GOT3 (cell line): ENCODE data around the gene PDE9A.

Experiments
- DNase-seq: peaks from one replicate; lab custom pipeline; 2025; ENCODE audit warnings: mixed read lengths; lab: John Stamatoyannopoulos, UW

The PDE9A gene

GRCh38 chr21:42688226-42688840 is 34.9 kb downstream of the PDE9A start:
- no peak for DNase-seq

GRCh38 chr21:42688841-42689371 is 35.5 kb downstream of the PDE9A start:
- no peak for DNase-seq

GRCh38 chr21:42690586-42690985 is 37.2 kb downstream of the PDE9A start:
- no peak for DNase-seq

GRCh38 chr21:42691901-42692559 is 38.6 kb downstream of the PDE9A start:
- no peak for DNase-seq

GRCh38 chr21:42692688-42693087 is 39.3 kb downstream of the PDE9A start:
- DNase-seq, result no peak

GRCh38 chr21:42694751-42695696 is 41.6 kb downstream of the PDE9A start:
- DNase-seq, result no peak

GRCh38 chr21:42695697-42696380 is 42.4 kb downstream of the PDE9A start:
- DNase-seq, result no peak

GRCh38 chr21:42696501-42697040 is 43.1 kb downstream of the PDE9A start:
- no peak for DNase-seq

- DNase-seq, result no peak
These were observed 45.3 kb downstream of the PDE9A start for GRCh38 chr21:42698733-42699132.

- DNase-seq, result no peak
These were observed 45.8 kb downstream of the PDE9A start for GRCh38 chr21:42699196-42699595.

GRCh38 chr21:42701706-42702456 is 48.5 kb downstream of the PDE9A start:
- DNase-seq, result no peak

- no peak for DNase-seq
These were observed 49.3 kb downstream of the PDE9A start for GRCh38 chr21:42702720-42703119.

GRCh38 chr21:42703136-42703908 is 49.9 kb downstream of the PDE9A start:
- no peak for DNase-seq

GRCh38 chr21:42703965-42704364 is 50.5 kb downstream of the PDE9A start:
- no peak for DNase-seq

GRCh38 chr21:42704861-42705260 is 51.4 kb downstream of the PDE9A start:
- no peak for DNase-seq

GRCh38 chr21:42705346-42705745 is 51.9 kb downstream of the PDE9A start:
- DNase-seq, result no peak

GRCh38 chr21:42705746-42706374 is 52.4 kb downstream of the PDE9A start:
- DNase-seq, result no peak

- DNase-seq, result no peak
These were observed 53.3 kb downstream of the PDE9A start for GRCh38 chr21:42706765-42707164.

GRCh38 chr21:42707207-42707830 is 53.9 kb downstream of the PDE9A start:
- DNase-seq, result no peak
